SK-N-SH (cell line): ENCODE data around the gene GLG1. TPM values are rescaled to one million over a fixed set of nuclear protein-coding genes. Genes with fewer than 3 reads are reported as not detected.

Experiments used
- CTCF ChIA-PET: fragments of 300-600, 350-600 bp; formaldehyde crosslinking; extraction: SDS; loops from one replicate; lab custom pipeline; 2021; lab: Yijun Ruan, JAX
- POLR2A ChIA-PET: fragments of 350-600 bp; sonication (Branson Sonifier 250); formaldehyde crosslinking; extraction: SDS; loops from one replicate; lab custom pipeline; 2020; ENCODE audit warnings: antibody characterized with exemption, inconsistent platforms; lab: Yijun Ruan, JAX
- DNase-seq: peaks from one replicate; pipeline ENCODE4 v3.0.0; 2012
- H2AFZ ChIP-seq: fragments of 200-600 bp; sonication (generic); 2 replicates; pipeline ENCODE4 v1.8.1; 2016; ENCODE audit warnings: antibody characterized with exemption, mild to moderate bottlenecking, low read depth
- H3F3A ChIP-seq: fragments of 200-600 bp; sonication (generic); replicated peaks from 2 replicates; pipeline ENCODE3; 2016; ENCODE audit warnings: antibody characterized with exemption, mild to moderate bottlenecking; ENCODE audit not compliant: insufficient read depth
- H3K27ac ChIP-seq, 2 experiments: fragments of 200-500 bp in 1 of 2; fragments of 200-600 bp in 1 of 2; sonication (Bioruptor generic) in 1 of 2; sonication (generic), shearing (Covaris generic) in 1 of 2; 2 replicates each; pipeline versions ENCODE4 v1.5.1 to v1.6.1; 2014 to 2016; ENCODE audit warnings: low read depth in 2 of 2, inconsistent platforms in 1 of 2, low read length in 1 of 2, mild to moderate bottlenecking in 1 of 2, mixed read lengths in 1 of 2
- H3K27me3 ChIP-seq: fragments of 200-600 bp; sonication (generic), shearing (Covaris generic); 2 replicates; pipeline ENCODE4 v1.6.1; 2016; ENCODE audit warnings: mixed run types; ENCODE audit not compliant: insufficient read depth
- H3K36me3 ChIP-seq, 2 experiments: fragments of 200-500 bp in 1 of 2; fragments of 200-600 bp in 1 of 2; sonication (Bioruptor generic) in 1 of 2; sonication (generic) in 1 of 2; replicated peaks in 1 of 2; 2 replicates each; pipeline versions ENCODE3 to v1.5.1; 2014 to 2016; ENCODE audit warnings: low read length in 1 of 2, mild to moderate bottlenecking in 1 of 2; ENCODE audit not compliant: insufficient read depth in 2 of 2, control insufficient read depth in 1 of 2
- H3K4me1 ChIP-seq, 2 experiments: fragments of 200-500 bp in 1 of 2; fragments of 200-600 bp in 1 of 2; sonication (Bioruptor generic) in 1 of 2; sonication (generic), shearing (Covaris generic) in 1 of 2; 2 replicates each; pipeline versions ENCODE4 v1.5.1 to v1.6.1; 2014 to 2016; ENCODE audit warnings: low read depth in 1 of 2, low read length in 1 of 2, mixed run types in 1 of 2; ENCODE audit not compliant: insufficient read depth in 2 of 2, control insufficient read depth in 1 of 2
- H3K4me2 ChIP-seq: fragments of 200-600 bp; sonication (generic), shearing (Covaris generic); 2 replicates; pipeline ENCODE4 v1.6.1; 2017; ENCODE audit warnings: mixed run types
- H3K4me3 ChIP-seq, 2 experiments: fragments of 200-500 bp in 1 of 2; fragments of 200-600 bp in 1 of 2; sonication (Bioruptor generic) in 1 of 2; sonication (generic), shearing (Covaris generic) in 1 of 2; 2 replicates each; pipeline versions ENCODE4 v1.5.1 to v1.8.1; 2014 to 2016; ENCODE audit warnings: low read depth in 2 of 2, inconsistent platforms in 1 of 2, low read length in 1 of 2, mild to moderate bottlenecking in 1 of 2, mixed read lengths in 1 of 2, moderate library complexity in 1 of 2
- H3K79me2 ChIP-seq: fragments of 200-600 bp; sonication (generic); 2 replicates; pipeline ENCODE4 v1.8.1; 2017; ENCODE audit warnings: mild to moderate bottlenecking; ENCODE audit not compliant: insufficient read depth
- H3K9ac ChIP-seq: fragments of 200-600 bp; sonication (generic); 2 replicates; pipeline ENCODE4 v1.6.1; 2017; ENCODE audit warnings: mixed run types
- H3K9me2 ChIP-seq: fragments of 200-600 bp; sonication (generic); 2 replicates; pipeline ENCODE4 v1.6.1; 2017; ENCODE audit warnings: mixed run types
- H3K9me3 ChIP-seq: fragments of 200-600 bp; sonication (generic); 2 replicates; pipeline ENCODE4 v1.6.1; 2017; ENCODE audit warnings: mixed run types, mild to moderate bottlenecking, moderate library complexity
- H4K20me1 ChIP-seq: fragments of 200-600 bp; sonication (generic); 2 replicates; pipeline ENCODE4 v1.6.1; 2017; ENCODE audit warnings: mild to moderate bottlenecking, mixed run types; ENCODE audit not compliant: insufficient read depth
- EP300 ChIP-seq, 2 experiments: IDR thresholded peaks; 2 replicates each; pipeline versions ENCODE4 v1.4.0 to v1.6.1; 2012; ENCODE audit warnings: borderline replicate concordance in 1 of 2, low read depth in 1 of 2, low read length in 1 of 2
- GATA2 ChIP-seq: sonication (generic); formaldehyde crosslinking; IDR thresholded peaks from 2 replicates; pipeline ENCODE4 v1.5.0; 2020; ENCODE audit warnings: mild to moderate bottlenecking, missing genetic modification reagents
- JUND ChIP-seq: IDR thresholded peaks from 2 replicates; pipeline ENCODE4 v1.4.0; 2012
- MAX ChIP-seq: IDR thresholded peaks from 2 replicates; pipeline ENCODE4 v1.4.0; 2012; ENCODE audit warnings: low read depth
- NFIC ChIP-seq: IDR thresholded peaks from 2 replicates; pipeline ENCODE4 v1.4.0; 2012; ENCODE audit warnings: borderline replicate concordance
- NRF1 ChIP-seq: IDR thresholded peaks from 2 replicates; pipeline ENCODE4 v1.6.1; 2012; ENCODE audit warnings: low read depth, mild to moderate bottlenecking, low read length
- POLR2AphosphoS5 ChIP-seq: IDR thresholded peaks from 2 replicates; pipeline ENCODE4 v1.6.1; 2012; ENCODE audit warnings: low read depth, low read length
- RAD21 ChIP-seq: IDR thresholded peaks from 2 replicates; pipeline ENCODE4 v1.6.1; 2012; ENCODE audit warnings: mild to moderate bottlenecking, low read length
- RCOR1 ChIP-seq: fragments of 150-350 bp; IDR thresholded peaks from 2 replicates; pipeline ENCODE4 v1.6.1; 2017; ENCODE audit warnings: antibody characterized with exemption, low read length
- RXRA ChIP-seq: IDR thresholded peaks from 2 replicates; pipeline ENCODE4 v1.4.0; 2012; ENCODE audit warnings: low read depth, mild to moderate bottlenecking, borderline replicate concordance
- TCF12 ChIP-seq: IDR thresholded peaks from 2 replicates; pipeline ENCODE4 v1.4.0; 2012
- USF2 ChIP-seq: fragments of 150-350 bp; IDR thresholded peaks from 2 replicates; pipeline ENCODE4 v1.6.1; 2017; ENCODE audit warnings: antibody characterized with exemption, low read length, low read depth, borderline replicate concordance
- WGBS: methylation state at CpG from one replicate; pipeline ENCODE4 v1.1.6; 2017; ENCODE audit warnings: low lambda C conversion rate; 5-methylcytosine and 5-hydroxymethylcytosine counted together
- polyA plus RNA-seq, 3 experiments: library from polyadenylated mRNA; depleted of rRNA; stranded (reverse); fragments of >200 nt; gene quantifications; 2 replicates each; pipeline ENCODE4 v1.2.3, GENCODE V29; 2012
- TF ChIP-seq, protein P1 (sequence below): fragments of 200-600 bp; sonication (generic); IDR thresholded peaks from 2 replicates; pipeline ENCODE4 v1.6.1; 2017; ENCODE audit warnings: antibody characterized with exemption, mild to moderate bottlenecking, moderate library complexity

Gene GLG1
- polyA plus RNA-seq, 1 of the 3 experiments (the other 2 are of a cell fraction) = 71.1 TPM

- H3K27me3 ChIP-seq = no peaks in the 10 kb centered on the region
- peaks cover 22% of the 10 kb centered on the region for H3F3A ChIP-seq
- H3K27ac ChIP-seq = peak overlapping the region in 1 of 2 experiments; percentile 12; a peak in 2 of 4 replicates
- H3K9me2 ChIP-seq = no peaks in the 10 kb centered on the region
- H3K9ac ChIP-seq = no peak overlapping the region
- no peak overlapping the region for H3K4me3 ChIP-seq
- ChIA-PET POLR2A (interaction anchor here (0.7 kb wide), 1 partner anchor 22 kb away, joined by 3 read pairs; no protein-coding TSS in a partner anchor), CTCF (interaction anchor here (0.9 kb wide), 1 partner anchor 49 kb away, joined by 3 read pairs; no protein-coding TSS in a partner anchor)
- TF ChIP-seq USF2 = no peak
- TF ChIP-seq RCOR1 = no peak
- TF ChIP-seq, protein P1, sequence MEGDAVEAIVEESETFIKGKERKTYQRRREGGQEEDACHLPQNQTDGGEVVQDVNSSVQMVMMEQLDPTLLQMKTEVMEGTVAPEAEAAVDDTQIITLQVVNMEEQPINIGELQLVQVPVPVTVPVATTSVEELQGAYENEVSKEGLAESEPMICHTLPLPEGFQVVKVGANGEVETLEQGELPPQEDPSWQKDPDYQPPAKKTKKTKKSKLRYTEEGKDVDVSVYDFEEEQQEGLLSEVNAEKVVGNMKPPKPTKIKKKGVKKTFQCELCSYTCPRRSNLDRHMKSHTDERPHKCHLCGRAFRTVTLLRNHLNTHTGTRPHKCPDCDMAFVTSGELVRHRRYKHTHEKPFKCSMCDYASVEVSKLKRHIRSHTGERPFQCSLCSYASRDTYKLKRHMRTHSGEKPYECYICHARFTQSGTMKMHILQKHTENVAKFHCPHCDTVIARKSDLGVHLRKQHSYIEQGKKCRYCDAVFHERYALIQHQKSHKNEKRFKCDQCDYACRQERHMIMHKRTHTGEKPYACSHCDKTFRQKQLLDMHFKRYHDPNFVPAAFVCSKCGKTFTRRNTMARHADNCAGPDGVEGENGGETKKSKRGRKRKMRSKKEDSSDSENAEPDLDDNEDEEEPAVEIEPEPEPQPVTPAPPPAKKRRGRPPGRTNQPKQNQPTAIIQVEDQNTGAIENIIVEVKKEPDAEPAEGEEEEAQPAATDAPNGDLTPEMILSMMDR = no peak
- TF ChIP-seq NRF1 = no peak
- no peak for TF ChIP-seq NFIC
- no peak for TF ChIP-seq POLR2AphosphoS5
- no peak for TF ChIP-seq GATA2 (CRISPR knock-in tag)
- TF ChIP-seq EP300 (IDR thresholded peaks at IDR 0.05; ENCODE audit: borderline replicate concordance in 1 of 2, low read depth in 1 of 2, low read length in 1 of 2) = no peak
- H3K79me2 ChIP-seq = peaks cover 91% of the 10 kb centered on the region
- peaks cover 10 to 32% of the 10 kb centered on the region in 2 experiments for H3K4me1 ChIP-seq
- H4K20me1 ChIP-seq = peaks cover 63% of the 10 kb centered on the region
- H3K36me3 ChIP-seq = no peaks in the 10 kb centered on the region
- no peak overlapping the region for H2AFZ ChIP-seq
- 72% methylated on average over 8 of the region's 8 CpGs for WGBS
- no peak for DNase-seq
- no peaks in the 10 kb centered on the region for H3K9me3 ChIP-seq
- H3K4me2 ChIP-seq = no peak overlapping the region
These were observed 33.3 kb downstream of the GLG1 start for GRCh38 chr16:74573622-74574021.

- peaks cover 10 to 39% of the 10 kb centered on the region in 2 experiments; a peak in 2 of 4 replicates for H3K4me1 ChIP-seq
- ChIA-PET POLR2A (no interaction called here), CTCF (interaction anchor here (0.5 to 0.8 kb wide), 2 partner anchors 12 to 13 kb away, joined by 3 to 4 read pairs; no protein-coding TSS in a partner anchor)
- H3F3A ChIP-seq = peaks cover 4% of the 10 kb centered on the region
- no peaks in the 10 kb centered on the region for H3K9me3 ChIP-seq
- 91% methylated on average over 5 of the region's 5 CpGs for WGBS
- no peaks in the 10 kb centered on the region for H3K27me3 ChIP-seq
- no peak overlapping the region for H3K9ac ChIP-seq
- TF ChIP-seq MAX (no peak), TCF12 (no peak), RXRA (no peak), JUND (no peak), RAD21 (no peak)
- no peaks in the 10 kb centered on the region for H3K36me3 ChIP-seq
- no peak overlapping the region for H3K27ac ChIP-seq
- H3K9me2 ChIP-seq = no peaks in the 10 kb centered on the region
- peaks cover 62% of the 10 kb centered on the region for H4K20me1 ChIP-seq
- H3K79me2 ChIP-seq = peaks cover 96% of the 10 kb centered on the region
- no peak overlapping the region for H3K4me3 ChIP-seq
- no peak overlapping the region for H2AFZ ChIP-seq
- H3K4me2 ChIP-seq = no peak overlapping the region
- no peak for DNase-seq
These were observed 36.3 kb downstream of the GLG1 start for GRCh38 chr16:74570412-74571301.
